Central memory CD4-positive, alpha-beta T cell (primary cell): ENCODE data around the gene SLC7A1.

Experiments
- DNase-seq: peaks from one replicate; pipeline ENCODE4 v3.0.0; 2022

SLC7A1 gene

GRCh38 chr13:29484796-29485195 is 110.7 kb downstream of the SLC7A1 start:
- DNase-seq, result no peak

- no peak for DNase-seq
Measured at GRCh38 chr13:29484236-29484635, 111.3 kb downstream of the SLC7A1 start.

GRCh38 chr13:29483623-29484022 is 111.9 kb downstream of the SLC7A1 start:
- DNase-seq, result no peak

GRCh38 chr13:29483211-29483610 is 112.3 kb downstream of the SLC7A1 start:
- no peak for DNase-seq

GRCh38 chr13:29482504-29482903 is 113.0 kb downstream of the SLC7A1 start:
- no peak for DNase-seq

- DNase-seq, result no peak
Measured at GRCh38 chr13:29481603-29482002, 113.9 kb downstream of the SLC7A1 start.

GRCh38 chr13:29480893-29481525 is 114.5 kb downstream of the SLC7A1 start:
- no peak for DNase-seq

- no peak for DNase-seq
Measured at GRCh38 chr13:29479716-29480492, 115.6 kb downstream of the SLC7A1 start.

GRCh38 chr13:29476046-29476445 is 119.4 kb downstream of the SLC7A1 start:
- no peak for DNase-seq

- no peak for DNase-seq
Measured at GRCh38 chr13:29474991-29475390, 120.5 kb downstream of the SLC7A1 start.

- no peak for DNase-seq
Measured at GRCh38 chr13:29473166-29473565, 122.3 kb downstream of the SLC7A1 start.

GRCh38 chr13:29472332-29472961 is 123.0 kb downstream of the SLC7A1 start:
- DNase-seq, result peak; percentile 3

GRCh38 chr13:29471551-29471950 is 123.9 kb downstream of the SLC7A1 start:
- DNase-seq, result no peak

GRCh38 chr13:29465741-29466293 is 129.7 kb downstream of the SLC7A1 start:
- no peak for DNase-seq

GRCh38 chr13:29464105-29464679 is 131.3 kb downstream of the SLC7A1 start:
- no peak for DNase-seq

- DNase-seq, result no peak
Measured at GRCh38 chr13:29459813-29460355, 135.6 kb downstream of the SLC7A1 start.
